Kidney epithelial cell (primary cell): Measurements from ENCODE around the gene VCPKMT. TPM values are rescaled to one million over a fixed set of nuclear protein-coding genes. Genes with fewer than 3 reads are reported as not detected.
"Not testable (repeated sequence)": the region's sequence is repeated elsewhere in the genome, so short reads cannot be mapped to it uniquely, and the experiment has no call there.

Experiments
- DNase-seq: peaks from one replicate; pipeline ENCODE4 v3.0.0-alpha.2; 2010; ENCODE audit warnings: low read depth
- H3K27me3 ChIP-seq: 2 replicates; pipeline ENCODE4 v1.6.0; 2011; ENCODE audit warnings: low read length; ENCODE audit not compliant: control insufficient read depth, insufficient read depth
- H3K36me3 ChIP-seq: 2 replicates; pipeline ENCODE4 v1.5.1; 2011; ENCODE audit warnings: low read length; ENCODE audit not compliant: control insufficient read depth, insufficient read depth
- H3K4me3 ChIP-seq: 2 replicates; pipeline ENCODE4 v1.5.1; 2011; ENCODE audit warnings: low read depth, mild to moderate bottlenecking, control low read depth, low read length
- total RNA-seq: library from RNA; depleted of rRNA; stranded (reverse); fragments of >200 nt; gene quantifications from 2 replicates; pipeline ENCODE4 v1.2.3, GENCODE V29; 2015
- TF ChIP-seq, protein P1 (sequence below): IDR thresholded peaks from 2 replicates; pipeline ENCODE4 v1.5.1; 2011; ENCODE audit warnings: mild to moderate bottlenecking, moderate library complexity, low read length, control low read depth, inconsistent platforms; ENCODE audit not compliant: insufficient read depth, poor library complexity, severe bottlenecking

Gene VCPKMT
- total RNA-seq, 1 donor from 2014 or later: 6.6 TPM

GRCh38 chr14:50082308-50082742 lies 34.0 kb downstream of the VCPKMT start:
- H3K27me3 ChIP-seq: no peaks in the 10 kb centered on the region
- TF ChIP-seq, protein P1, sequence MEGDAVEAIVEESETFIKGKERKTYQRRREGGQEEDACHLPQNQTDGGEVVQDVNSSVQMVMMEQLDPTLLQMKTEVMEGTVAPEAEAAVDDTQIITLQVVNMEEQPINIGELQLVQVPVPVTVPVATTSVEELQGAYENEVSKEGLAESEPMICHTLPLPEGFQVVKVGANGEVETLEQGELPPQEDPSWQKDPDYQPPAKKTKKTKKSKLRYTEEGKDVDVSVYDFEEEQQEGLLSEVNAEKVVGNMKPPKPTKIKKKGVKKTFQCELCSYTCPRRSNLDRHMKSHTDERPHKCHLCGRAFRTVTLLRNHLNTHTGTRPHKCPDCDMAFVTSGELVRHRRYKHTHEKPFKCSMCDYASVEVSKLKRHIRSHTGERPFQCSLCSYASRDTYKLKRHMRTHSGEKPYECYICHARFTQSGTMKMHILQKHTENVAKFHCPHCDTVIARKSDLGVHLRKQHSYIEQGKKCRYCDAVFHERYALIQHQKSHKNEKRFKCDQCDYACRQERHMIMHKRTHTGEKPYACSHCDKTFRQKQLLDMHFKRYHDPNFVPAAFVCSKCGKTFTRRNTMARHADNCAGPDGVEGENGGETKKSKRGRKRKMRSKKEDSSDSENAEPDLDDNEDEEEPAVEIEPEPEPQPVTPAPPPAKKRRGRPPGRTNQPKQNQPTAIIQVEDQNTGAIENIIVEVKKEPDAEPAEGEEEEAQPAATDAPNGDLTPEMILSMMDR: no peak
- H3K36me3 ChIP-seq: no peaks in the 10 kb centered on the region
- no peak for DNase-seq
- no peak overlapping the region for H3K4me3 ChIP-seq

DNA sequence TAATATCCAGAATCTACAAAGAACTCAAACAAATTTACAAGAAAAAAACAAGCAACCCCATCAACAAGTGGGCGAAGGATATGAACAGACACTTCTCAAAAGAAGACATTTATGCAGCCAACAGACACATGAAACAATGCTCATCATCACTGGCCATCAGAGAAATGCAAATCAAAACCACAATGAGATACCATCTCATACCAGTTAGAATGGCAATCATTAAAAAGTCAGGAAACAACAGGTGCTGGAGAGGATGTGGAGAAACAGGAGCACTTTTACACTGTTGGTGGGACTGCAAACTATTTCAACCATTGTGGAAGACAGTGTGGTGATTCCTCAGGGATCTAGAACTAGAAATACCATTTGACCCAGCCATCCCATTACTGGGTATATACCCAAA lies 37.3 kb downstream of the VCPKMT start:
- DNase-seq, H3K27me3 ChIP-seq, H3K4me3 ChIP-seq, H3K36me3 ChIP-seq: not testable (repeated sequence)

DNA sequence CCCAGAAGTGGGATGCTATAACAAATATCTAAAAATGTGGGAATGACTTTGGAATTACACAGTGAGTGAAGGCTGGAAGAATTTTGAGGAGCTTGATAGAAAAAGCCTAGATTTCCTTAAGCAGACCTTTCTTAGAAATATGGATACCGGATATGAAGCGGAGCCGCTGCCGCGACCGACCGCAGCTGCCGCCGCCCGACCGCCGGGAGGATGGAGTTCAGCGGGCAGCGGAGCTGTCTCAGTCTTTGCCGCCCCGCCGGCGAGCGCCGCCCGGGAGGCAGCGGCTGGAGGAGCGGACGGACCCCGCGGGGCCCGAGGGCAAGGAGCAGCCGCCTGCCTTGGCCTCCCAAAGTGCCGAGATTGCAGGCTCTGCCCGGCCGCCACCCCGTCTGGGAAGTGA lies 42.7 kb downstream of the VCPKMT start:
- not testable (repeated sequence) for H3K4me3 ChIP-seq, DNase-seq, H3K27me3 ChIP-seq, H3K36me3 ChIP-seq

DNA sequence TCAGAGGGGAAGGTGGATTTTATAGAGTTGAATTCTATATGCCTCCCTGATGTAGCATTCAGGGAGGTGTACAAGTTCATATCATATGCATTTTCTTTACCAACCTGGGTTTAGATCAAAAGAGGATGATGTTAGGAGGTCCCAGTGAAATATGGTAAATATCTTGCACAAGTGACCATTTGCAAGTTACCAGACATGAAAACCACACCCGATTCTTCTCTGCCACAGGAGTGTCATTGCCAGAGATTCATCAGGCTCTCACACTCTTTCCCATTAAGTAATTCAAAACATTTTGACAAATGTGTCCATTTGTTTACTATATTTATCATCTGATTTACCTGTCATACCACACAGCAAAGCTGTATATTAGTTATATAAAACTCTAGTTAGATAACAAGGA lies 44.0 kb downstream of the VCPKMT start:
- Histone ChIP-seq H3K4me3 (no peak overlapping the region), H3K36me3 (no peaks in the 10 kb centered on the region), H3K27me3 (no peaks in the 10 kb centered on the region)
- TF ChIP-seq, protein P1: no peak
- no peak for DNase-seq

GRCh38 chr14:50070840-50071548 lies 45.4 kb downstream of the VCPKMT start:
- TF ChIP-seq, protein P1: no peak
- DNase-seq: no peak
- no peaks in the 10 kb centered on the region for H3K27me3 ChIP-seq
- H3K36me3 ChIP-seq: no peaks in the 10 kb centered on the region
- H3K4me3 ChIP-seq: no peak overlapping the region

DNA sequence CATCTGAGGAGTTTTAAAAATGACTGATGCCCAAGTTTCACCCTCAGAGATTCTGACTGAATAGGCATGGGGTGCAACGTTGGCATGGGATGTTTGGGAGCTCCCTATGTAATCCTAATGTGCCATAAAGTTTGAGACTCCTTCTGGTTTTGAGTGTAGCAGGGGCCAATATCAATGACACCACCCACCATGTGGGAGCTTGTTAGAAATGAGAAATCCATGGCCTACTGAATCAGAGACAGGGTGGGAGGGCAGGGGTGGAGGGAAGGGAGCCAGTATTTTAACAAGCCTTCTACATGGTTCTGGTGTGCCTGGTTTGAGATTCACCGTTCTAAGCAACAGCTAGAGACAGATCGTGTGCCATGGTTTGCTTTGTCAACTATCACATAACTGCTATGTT lies 46.1 kb downstream of the VCPKMT start:
- Histone ChIP-seq H3K4me3 (no peak overlapping the region), H3K27me3 (no peaks in the 10 kb centered on the region), H3K36me3 (no peaks in the 10 kb centered on the region)
- TF ChIP-seq, protein P1: no peak
- no peak for DNase-seq

DNA sequence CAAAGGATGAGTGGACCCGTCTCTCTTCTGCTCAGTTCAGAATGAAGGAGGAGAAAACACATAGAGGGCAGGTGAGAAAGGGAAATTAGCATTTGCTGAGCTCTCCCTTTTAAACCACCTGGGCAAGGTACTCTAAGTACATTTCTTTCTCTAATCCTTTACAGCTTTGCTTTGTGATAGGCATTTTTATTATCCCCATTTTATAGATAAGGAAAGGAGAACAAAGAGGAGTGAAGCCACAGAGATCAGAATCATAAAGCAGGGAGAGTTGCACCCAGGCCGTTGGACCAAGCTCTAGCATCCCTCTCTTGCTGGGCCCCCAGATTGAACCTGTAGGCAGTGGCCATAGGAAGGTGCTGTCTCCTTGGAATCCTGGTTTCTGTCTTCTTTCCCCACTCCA lies 47.0 kb downstream of the VCPKMT start:
- DNase-seq: no peak
- TF ChIP-seq, protein P1: no peak
- no peaks in the 10 kb centered on the region for H3K27me3 ChIP-seq
- H3K36me3 ChIP-seq: no peaks in the 10 kb centered on the region
- H3K4me3 ChIP-seq: no peak overlapping the region
